ENCODE data around the gene ARNT2. TPM values are rescaled to one million over a fixed set of nuclear protein-coding genes. Genes with fewer than 3 reads are reported as not detected.

The ARNT2 gene
- total RNA-seq, 1 experiment from 2014 or later: 3.6 TPM

- CTCF ChIA-PET: no interaction called here
- peak; percentile 20 for DNase-seq
- Mint-ChIP-seq H3K27ac (ENCODE audit: unreplicated experiment) (peak overlapping the region; percentile 25), H3K36me3 (ENCODE audit: insufficient read depth, unreplicated experiment) (no peaks in the 10 kb centered on the region), H3K9me3 (ENCODE audit: low read depth, unreplicated experiment) (no peaks in the 10 kb centered on the region), H3K4me1 (ENCODE audit: low read depth, unreplicated experiment) (peaks cover 32% of the 10 kb centered on the region), H3K27me3 (ENCODE audit: unreplicated experiment) (peaks cover 11% of the 10 kb centered on the region), H3K4me3 (ENCODE audit: low read depth, unreplicated experiment) (no peak overlapping the region)
- BruUV-seq (replicated peaks): no TSS peak
- TF ChIP-seq CTCF (IDR thresholded peaks at IDR 0.05; ENCODE audit: unreplicated experiment): no peak
- intact Hi-C loops (cut with micrococcal nuclease; ENCODE audit: unreplicated experiment): no loop called here
Observed at GRCh38 chr15:80550908-80551260, 146.7 kb downstream of the ARNT2 start.

- no peak for DNase-seq
- peak overlapping the region; percentile 2 for H3K27ac Mint-ChIP-seq (ENCODE audit: unreplicated experiment)
- H3K27me3 Mint-ChIP-seq (ENCODE audit: unreplicated experiment): peaks cover 6% of the 10 kb centered on the region
- no peak overlapping the region for H3K4me3 Mint-ChIP-seq (ENCODE audit: low read depth, unreplicated experiment)
- H3K4me1 Mint-ChIP-seq (ENCODE audit: low read depth, unreplicated experiment): peaks cover 32% of the 10 kb centered on the region
- BruUV-seq (replicated peaks): no TSS peak
- CTCF ChIA-PET: no interaction called here
- H3K36me3 Mint-ChIP-seq (ENCODE audit: insufficient read depth, unreplicated experiment): no peaks in the 10 kb centered on the region
- no peaks in the 10 kb centered on the region for H3K9me3 Mint-ChIP-seq (ENCODE audit: low read depth, unreplicated experiment)
- intact Hi-C loops (cut with micrococcal nuclease; ENCODE audit: unreplicated experiment): no loop called here
- TF ChIP-seq CTCF (IDR thresholded peaks at IDR 0.05; ENCODE audit: unreplicated experiment): no peak
Observed at GRCh38 chr15:80551348-80551747, 147.2 kb downstream of the ARNT2 start.

- DNase-seq: no peak
- no peaks in the 10 kb centered on the region for H3K36me3 Mint-ChIP-seq (ENCODE audit: insufficient read depth, unreplicated experiment)
- CTCF ChIA-PET: no interaction called here
- no TSS peak for BruUV-seq (replicated peaks)
- no peak for TF ChIP-seq CTCF (IDR thresholded peaks at IDR 0.05; ENCODE audit: unreplicated experiment)
- no peak overlapping the region for H3K4me3 Mint-ChIP-seq (ENCODE audit: low read depth, unreplicated experiment)
- intact Hi-C loops (cut with micrococcal nuclease; ENCODE audit: unreplicated experiment): no loop called here
- H3K9me3 Mint-ChIP-seq (ENCODE audit: low read depth, unreplicated experiment): no peaks in the 10 kb centered on the region
- H3K27me3 Mint-ChIP-seq (ENCODE audit: unreplicated experiment): peaks cover 18% of the 10 kb centered on the region
- H3K4me1 Mint-ChIP-seq (ENCODE audit: low read depth, unreplicated experiment): peaks cover 25% of the 10 kb centered on the region
- H3K27ac Mint-ChIP-seq (ENCODE audit: unreplicated experiment): no peak overlapping the region
Observed at GRCh38 chr15:80554560-80554959, 150.4 kb downstream of the ARNT2 start.

GRCh38 chr15:80556694-80557367 is 152.6 kb downstream of the ARNT2 start:
- H3K4me3 Mint-ChIP-seq (ENCODE audit: low read depth, unreplicated experiment): no peak overlapping the region
- H3K4me1 Mint-ChIP-seq (ENCODE audit: low read depth, unreplicated experiment): peaks cover 2% of the 10 kb centered on the region
- DNase-seq: no peak
- TF ChIP-seq CTCF (IDR thresholded peaks at IDR 0.05; ENCODE audit: unreplicated experiment): no peak
- intact Hi-C loops (cut with micrococcal nuclease; ENCODE audit: unreplicated experiment): no loop called here
- peaks cover 18% of the 10 kb centered on the region for H3K27me3 Mint-ChIP-seq (ENCODE audit: unreplicated experiment)
- no TSS peak for BruUV-seq (replicated peaks)
- CTCF ChIA-PET: no interaction called here
- H3K27ac Mint-ChIP-seq (ENCODE audit: unreplicated experiment): no peak overlapping the region
- H3K9me3 Mint-ChIP-seq (ENCODE audit: low read depth, unreplicated experiment): no peaks in the 10 kb centered on the region
- H3K36me3 Mint-ChIP-seq (ENCODE audit: insufficient read depth, unreplicated experiment): no peaks in the 10 kb centered on the region

Measured in Calu3 (cell line).